H1 (cell line): Measurements from ENCODE around the gene COL26A1.

Experiments used
- BRCA1 ChIP-seq: IDR thresholded peaks from 2 replicates; pipeline ENCODE4 v1.6.1; 2012; ENCODE audit warnings: low read depth, low read length, improper control_type of control experiment
- CEBPB ChIP-seq: IDR thresholded peaks from 2 replicates; pipeline ENCODE4 v1.6.1; 2012; ENCODE audit warnings: low read depth, low read length
- EZH2 ChIP-seq: fragments of 200-600 bp; sonication (generic); IDR thresholded peaks from 2 replicates; pipeline ENCODE4 v1.7.1; 2012; ENCODE audit warnings: low read depth, mild to moderate bottlenecking, moderate library complexity, low read length, inconsistent platforms; ENCODE audit not compliant: severe bottlenecking
- KDM1A ChIP-seq: fragments of 200-600, 300-600 bp; sonication (generic); IDR thresholded peaks from 2 replicates; pipeline ENCODE4 v1.7.1; 2016; ENCODE audit warnings: mild to moderate bottlenecking, low read length, borderline replicate concordance
- NRF1 ChIP-seq: IDR thresholded peaks from 2 replicates; pipeline ENCODE4 v1.6.1; 2011; ENCODE audit warnings: mild to moderate bottlenecking, low read depth, low read length, improper control_type of control experiment
- POLR2A ChIP-seq, 2 experiments: IDR thresholded peaks; 1 replicate in 1 of 2; 2 replicates in 1 of 2; pipeline ENCODE4 v1.6.1; 2011; ENCODE audit warnings: low read depth in 2 of 2, low read length in 2 of 2, mild to moderate bottlenecking in 2 of 2; ENCODE audit errors: control extremely low read depth in 1 of 2
- POLR2AphosphoS5 ChIP-seq: IDR thresholded peaks from 2 replicates; pipeline ENCODE4 v1.6.1; 2011; ENCODE audit warnings: low read depth, low read length
- RNF2 ChIP-seq: fragments of 200-900, 300-1000 bp; sonication (generic); IDR thresholded peaks from 2 replicates; pipeline ENCODE4 v1.7.1; 2016; ENCODE audit warnings: borderline replicate concordance, low read depth, mild to moderate bottlenecking, antibody characterized with exemption, low read length; ENCODE audit not compliant: poor library complexity, severe bottlenecking; ENCODE audit errors: missing control alignments
- SIN3A ChIP-seq, 2 experiments: IDR thresholded peaks in 1 of 2; conservative IDR thresholded peaks in 1 of 2; 2 replicates each; pipeline ENCODE4 v1.6.1; 2011 to 2012; ENCODE audit warnings: low read length in 2 of 2, improper control_type of control experiment in 1 of 2, low read depth in 1 of 2, mild to moderate bottlenecking in 1 of 2
- TAF1 ChIP-seq: IDR thresholded peaks from 2 replicates; pipeline ENCODE4 v1.6.1; 2011; ENCODE audit warnings: mild to moderate bottlenecking, low read depth, low read length
- TF ChIP-seq, protein P1 (sequence below): IDR thresholded peaks from 2 replicates; pipeline ENCODE4 v1.6.1; 2011; ENCODE audit warnings: low read length, improper control_type of control experiment
- TF ChIP-seq, protein P2 (sequence below), 3 experiments: IDR thresholded peaks; 1 replicate in 2 of 3; 2 replicates in 1 of 3; pipeline versions ENCODE4 v1.5.1 to v1.6.1; 2011; ENCODE audit warnings: low read length in 3 of 3, mild to moderate bottlenecking in 3 of 3, inconsistent platforms in 2 of 3, low read depth in 1 of 3, moderate library complexity in 1 of 3; ENCODE audit not compliant: insufficient read depth in 1 of 3; ENCODE audit errors: control extremely low read depth in 1 of 3
- TF ChIP-seq, protein P3 (sequence below): IDR thresholded peaks from 2 replicates; pipeline ENCODE4 v1.6.1; 2011; ENCODE audit warnings: low read depth, mild to moderate bottlenecking, low read length; ENCODE audit not compliant: insufficient read depth

DNA sequence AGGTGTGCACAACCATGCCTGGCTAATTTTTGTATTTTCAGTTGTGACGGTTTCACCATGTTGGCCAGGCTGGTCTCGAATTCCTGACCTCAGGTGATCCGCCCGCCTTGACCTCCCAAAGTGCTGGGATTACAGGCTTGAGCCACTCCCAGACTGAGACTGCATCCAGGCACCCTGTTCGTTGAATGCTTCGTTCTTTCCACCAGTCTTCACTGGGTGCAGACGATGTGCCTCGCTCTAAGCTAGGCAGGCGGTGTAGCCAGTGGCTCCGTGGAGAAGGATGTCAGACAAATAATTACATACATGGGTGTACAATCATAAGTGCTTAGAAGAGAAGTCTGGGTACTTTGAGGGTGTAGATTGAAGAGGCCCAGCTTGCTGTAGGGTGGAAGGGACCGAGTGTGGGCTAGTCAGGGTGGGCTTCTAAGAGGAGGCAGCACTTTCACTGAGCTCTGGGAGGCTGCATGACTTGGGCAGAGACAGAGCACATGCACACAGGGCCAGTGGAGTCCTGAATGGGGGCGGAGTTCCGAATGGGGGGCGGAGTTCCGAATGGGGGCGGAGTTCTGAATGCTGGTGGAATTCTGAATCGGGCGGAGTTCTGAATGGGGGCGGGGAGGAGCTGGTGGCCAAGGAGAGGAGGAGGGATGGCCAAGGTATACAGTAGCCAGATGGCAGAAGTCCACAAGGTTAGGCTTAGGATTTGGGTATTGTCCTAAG lies 74.3 kb downstream of the COL26A1 start:
- TF ChIP-seq POLR2AphosphoS5 = no peak
- TF ChIP-seq, protein P1, sequence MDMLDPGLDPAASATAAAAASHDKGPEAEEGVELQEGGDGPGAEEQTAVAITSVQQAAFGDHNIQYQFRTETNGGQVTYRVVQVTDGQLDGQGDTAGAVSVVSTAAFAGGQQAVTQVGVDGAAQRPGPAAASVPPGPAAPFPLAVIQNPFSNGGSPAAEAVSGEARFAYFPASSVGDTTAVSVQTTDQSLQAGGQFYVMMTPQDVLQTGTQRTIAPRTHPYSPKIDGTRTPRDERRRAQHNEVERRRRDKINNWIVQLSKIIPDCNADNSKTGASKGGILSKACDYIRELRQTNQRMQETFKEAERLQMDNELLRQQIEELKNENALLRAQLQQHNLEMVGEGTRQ = no peak
- TF ChIP-seq, protein P2, sequence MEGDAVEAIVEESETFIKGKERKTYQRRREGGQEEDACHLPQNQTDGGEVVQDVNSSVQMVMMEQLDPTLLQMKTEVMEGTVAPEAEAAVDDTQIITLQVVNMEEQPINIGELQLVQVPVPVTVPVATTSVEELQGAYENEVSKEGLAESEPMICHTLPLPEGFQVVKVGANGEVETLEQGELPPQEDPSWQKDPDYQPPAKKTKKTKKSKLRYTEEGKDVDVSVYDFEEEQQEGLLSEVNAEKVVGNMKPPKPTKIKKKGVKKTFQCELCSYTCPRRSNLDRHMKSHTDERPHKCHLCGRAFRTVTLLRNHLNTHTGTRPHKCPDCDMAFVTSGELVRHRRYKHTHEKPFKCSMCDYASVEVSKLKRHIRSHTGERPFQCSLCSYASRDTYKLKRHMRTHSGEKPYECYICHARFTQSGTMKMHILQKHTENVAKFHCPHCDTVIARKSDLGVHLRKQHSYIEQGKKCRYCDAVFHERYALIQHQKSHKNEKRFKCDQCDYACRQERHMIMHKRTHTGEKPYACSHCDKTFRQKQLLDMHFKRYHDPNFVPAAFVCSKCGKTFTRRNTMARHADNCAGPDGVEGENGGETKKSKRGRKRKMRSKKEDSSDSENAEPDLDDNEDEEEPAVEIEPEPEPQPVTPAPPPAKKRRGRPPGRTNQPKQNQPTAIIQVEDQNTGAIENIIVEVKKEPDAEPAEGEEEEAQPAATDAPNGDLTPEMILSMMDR (IDR thresholded peaks at IDR 0.05; ENCODE audit: control extremely low read depth in 1 of 3, insufficient read depth in 1 of 3, low read depth in 1 of 3, low read length in 3 of 3) = no peak
- no peak for TF ChIP-seq KDM1A
- TF ChIP-seq SIN3A (conservative IDR thresholded peaks at IDR 0.05 in 1 of 2, IDR thresholded peaks at IDR 0.05 in 1 of 2; ENCODE audit: low read depth in 1 of 2, low read length in 2 of 2) = no peak
- no peak for TF ChIP-seq EZH2
- no peak for TF ChIP-seq RNF2
- no peak for TF ChIP-seq POLR2A (IDR thresholded peaks at IDR 0.05; ENCODE audit: control extremely low read depth in 1 of 2, low read depth in 2 of 2, low read length in 2 of 2)
- TF ChIP-seq CEBPB = no peak
- TF ChIP-seq TAF1 = 0 out of 2 replicates have a peak, but pooled peaks have one; percentile 26
- TF ChIP-seq, protein P3, sequence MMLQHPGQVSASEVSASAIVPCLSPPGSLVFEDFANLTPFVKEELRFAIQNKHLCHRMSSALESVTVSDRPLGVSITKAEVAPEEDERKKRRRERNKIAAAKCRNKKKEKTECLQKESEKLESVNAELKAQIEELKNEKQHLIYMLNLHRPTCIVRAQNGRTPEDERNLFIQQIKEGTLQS = no peak
- TF ChIP-seq BRCA1 = no peak
- no peak for TF ChIP-seq NRF1
